Measurements from ENCODE around the gene EREG. TPM values are rescaled to one million over a fixed set of nuclear protein-coding genes. Genes with fewer than 3 reads are reported as not detected.
A peak's percentile ranks its signal among the peaks of the same experiment; 100 is the strongest.
"Not testable (repeated sequence)": the region's sequence is repeated elsewhere in the genome, so short reads cannot be mapped to it uniquely, and the experiment has no call there.

The EREG gene
- total RNA-seq, 2 experiments from 2014 or later = not detected

DNA sequence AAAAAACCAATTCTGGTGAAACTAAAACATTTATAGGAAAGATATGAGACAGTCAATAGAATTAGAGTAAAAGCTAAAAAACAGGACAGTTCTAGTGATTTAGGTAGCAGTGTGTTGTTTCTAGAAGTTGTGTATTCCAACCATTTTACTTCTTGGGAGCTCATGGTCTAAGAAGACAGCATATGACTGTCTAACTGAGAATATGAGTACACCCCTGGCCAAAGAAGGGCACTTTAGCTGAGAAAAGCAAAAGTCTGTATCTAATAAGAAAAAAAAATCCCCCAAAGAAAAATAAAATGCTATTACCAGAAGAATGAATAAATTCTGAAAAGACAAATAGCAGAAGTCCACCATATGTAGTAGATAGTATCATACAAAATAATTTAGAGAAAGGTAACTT is 26.4 kb downstream of the EREG start:
- no peak for DNase-seq
- Mint-ChIP-seq H3K27ac (no peak overlapping the region), H3K9me3 (no peaks in the 10 kb centered on the region), H3K27me3 (peaks cover 3% of the 10 kb centered on the region), H3K4me3 (no peak overlapping the region), H3K4me1 (ENCODE audit: low read depth) (peaks cover 1% of the 10 kb centered on the region), H3K36me3 (ENCODE audit: low read depth) (no peaks in the 10 kb centered on the region)
- intact Hi-C loops (cut with micrococcal nuclease) = no loop called here
- ATAC-seq = no peak
- TF ChIP-seq, protein P1, sequence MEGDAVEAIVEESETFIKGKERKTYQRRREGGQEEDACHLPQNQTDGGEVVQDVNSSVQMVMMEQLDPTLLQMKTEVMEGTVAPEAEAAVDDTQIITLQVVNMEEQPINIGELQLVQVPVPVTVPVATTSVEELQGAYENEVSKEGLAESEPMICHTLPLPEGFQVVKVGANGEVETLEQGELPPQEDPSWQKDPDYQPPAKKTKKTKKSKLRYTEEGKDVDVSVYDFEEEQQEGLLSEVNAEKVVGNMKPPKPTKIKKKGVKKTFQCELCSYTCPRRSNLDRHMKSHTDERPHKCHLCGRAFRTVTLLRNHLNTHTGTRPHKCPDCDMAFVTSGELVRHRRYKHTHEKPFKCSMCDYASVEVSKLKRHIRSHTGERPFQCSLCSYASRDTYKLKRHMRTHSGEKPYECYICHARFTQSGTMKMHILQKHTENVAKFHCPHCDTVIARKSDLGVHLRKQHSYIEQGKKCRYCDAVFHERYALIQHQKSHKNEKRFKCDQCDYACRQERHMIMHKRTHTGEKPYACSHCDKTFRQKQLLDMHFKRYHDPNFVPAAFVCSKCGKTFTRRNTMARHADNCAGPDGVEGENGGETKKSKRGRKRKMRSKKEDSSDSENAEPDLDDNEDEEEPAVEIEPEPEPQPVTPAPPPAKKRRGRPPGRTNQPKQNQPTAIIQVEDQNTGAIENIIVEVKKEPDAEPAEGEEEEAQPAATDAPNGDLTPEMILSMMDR (IDR thresholded peaks at IDR 0.05) = no peak
- ChIA-PET POLR2A (no interaction called here), CTCF (interaction anchor here (1.2 kb wide), 1 partner anchor 12 kb away, joined by 3 read pairs; no protein-coding TSS in a partner anchor)

DNA sequence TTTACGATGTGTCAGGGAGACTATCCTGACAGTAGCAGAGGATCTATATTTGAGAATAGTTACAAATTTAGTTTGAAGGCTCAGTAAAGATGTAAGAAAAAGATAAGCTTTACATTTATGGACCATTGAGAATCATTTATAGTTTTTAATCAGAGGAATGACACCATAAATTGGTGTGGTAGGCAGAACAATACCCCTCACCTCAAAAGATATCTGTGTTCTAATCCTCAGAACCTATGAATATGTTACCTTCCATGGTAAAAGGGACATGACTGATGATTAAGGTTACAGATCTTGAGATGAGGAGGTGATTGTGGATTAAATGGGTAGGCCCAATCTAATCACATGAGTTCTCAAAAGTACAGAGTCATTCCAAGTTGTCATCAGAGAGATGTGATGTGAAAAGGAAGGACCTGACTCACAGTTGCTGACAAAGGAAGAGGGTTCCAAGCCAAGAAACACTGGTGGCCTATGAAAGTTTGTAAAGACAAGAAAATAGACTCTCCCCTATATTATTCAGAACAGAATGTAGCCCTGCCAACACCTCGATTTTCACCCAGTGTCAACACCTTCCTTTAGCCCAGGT is 27.0 kb downstream of the EREG start:
- H3K9me3 Mint-ChIP-seq = no peaks in the 10 kb centered on the region
- H3K27ac Mint-ChIP-seq = no peak overlapping the region
- TF ChIP-seq, protein P1 (IDR thresholded peaks at IDR 0.05) = no peak
- peaks cover 3% of the 10 kb centered on the region for H3K27me3 Mint-ChIP-seq
- intact Hi-C loops (cut with micrococcal nuclease) = no loop called here
- CTCF ChIA-PET = interaction anchor here (1.2 kb wide), 1 partner anchor 13 kb away, joined by 3 read pairs; no protein-coding TSS in a partner anchor
- no peaks in the 10 kb centered on the region for H3K36me3 Mint-ChIP-seq (ENCODE audit: low read depth)
- POLR2A ChIA-PET = no interaction called here
- DNase-seq = no peak
- H3K4me1 Mint-ChIP-seq (ENCODE audit: low read depth) = peaks cover 1% of the 10 kb centered on the region
- no peak overlapping the region for H3K4me3 Mint-ChIP-seq
- ATAC-seq = no peak

DNA sequence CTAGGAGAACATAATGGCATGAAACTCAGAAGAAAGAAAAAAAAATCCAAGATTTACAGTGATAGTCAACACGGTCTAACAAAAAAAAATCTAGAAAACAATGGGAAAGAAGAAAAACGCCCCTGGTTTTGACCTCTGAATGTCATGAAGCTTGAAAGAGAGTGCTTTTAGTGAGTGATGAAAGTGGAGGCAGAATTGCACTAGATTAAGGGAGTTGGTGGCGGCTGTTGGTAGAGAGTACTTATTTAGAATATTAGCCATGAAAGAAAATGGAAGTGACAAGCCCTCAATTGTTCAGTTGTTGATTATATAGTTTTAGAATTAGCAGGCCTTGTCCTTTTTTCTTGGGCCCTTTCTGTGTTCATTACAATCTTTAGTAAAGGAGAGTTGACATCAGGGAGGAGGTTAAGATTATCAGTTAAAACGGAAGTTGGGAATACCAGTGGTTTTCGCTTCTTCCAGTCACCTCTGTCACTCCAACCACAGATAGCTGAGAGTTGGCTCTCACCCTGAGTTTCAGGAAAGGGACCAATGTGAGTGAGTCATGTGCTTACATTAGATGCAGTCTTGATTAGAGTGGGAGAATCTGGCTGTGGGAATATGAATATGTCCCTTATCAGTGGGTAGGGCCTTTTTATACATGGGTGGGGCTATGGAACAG is 29.7 kb downstream of the EREG start:
- no peaks in the 10 kb centered on the region for H3K9me3 Mint-ChIP-seq
- H3K27ac Mint-ChIP-seq = no peak overlapping the region
- TF ChIP-seq, protein P1 (IDR thresholded peaks at IDR 0.05) = no peak
- no peak overlapping the region for H3K4me3 Mint-ChIP-seq
- H3K36me3 Mint-ChIP-seq (ENCODE audit: low read depth) = no peaks in the 10 kb centered on the region
- ATAC-seq (no peak), DNase-seq (no peak)
- intact Hi-C loops (cut with micrococcal nuclease) = no loop called here
- ChIA-PET POLR2A (interaction anchor here (0.6 to 0.7 kb wide), 2 partner anchors 11 to 128 kb away, joined by 3 to 4 read pairs; no protein-coding TSS in a partner anchor), CTCF (no interaction called here)
- H3K27me3 Mint-ChIP-seq = no peaks in the 10 kb centered on the region
- peaks cover 9% of the 10 kb centered on the region for H3K4me1 Mint-ChIP-seq (ENCODE audit: low read depth)

DNA sequence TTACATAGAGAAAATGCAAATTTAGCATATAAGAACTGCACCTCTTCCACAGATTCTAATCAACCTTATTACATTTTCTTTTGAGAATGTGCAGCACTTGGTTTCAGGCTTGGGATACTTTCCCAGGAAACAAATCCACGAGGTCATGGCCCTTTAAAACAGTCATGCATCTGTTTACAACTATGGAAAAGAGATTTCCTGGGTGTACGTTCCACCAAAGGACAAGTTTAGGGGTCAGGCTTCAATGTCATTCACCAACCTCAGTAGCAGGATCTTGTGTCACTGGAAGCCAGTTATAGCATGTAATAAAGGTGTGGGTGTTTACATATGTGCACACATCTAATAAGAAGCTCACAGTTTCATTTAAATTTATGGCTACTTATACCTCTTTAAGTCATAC is 30.7 kb downstream of the EREG start:
- Mint-ChIP-seq H3K36me3 (ENCODE audit: low read depth) (no peaks in the 10 kb centered on the region), H3K9me3 (no peaks in the 10 kb centered on the region), H3K4me1 (ENCODE audit: low read depth) (peaks cover 9% of the 10 kb centered on the region), H3K27ac (no peak overlapping the region), H3K4me3 (no peak overlapping the region), H3K27me3 (no peaks in the 10 kb centered on the region)
- ChIA-PET POLR2A (no interaction called here), CTCF (no interaction called here)
- intact Hi-C loops (cut with micrococcal nuclease) = no loop called here
- ATAC-seq (no peak), DNase-seq (no peak)
- TF ChIP-seq, protein P1 (IDR thresholded peaks at IDR 0.05) = no peak

- POLR2A ChIA-PET = no interaction called here
- H3K4me3 Mint-ChIP-seq = peak overlapping the region; percentile 84
- H3K36me3 Mint-ChIP-seq (ENCODE audit: low read depth) = no peaks in the 10 kb centered on the region
- no peaks in the 10 kb centered on the region for H3K27me3 Mint-ChIP-seq
- H3K9me3 Mint-ChIP-seq = no peaks in the 10 kb centered on the region
- DNase-seq (no peak), ATAC-seq (peak; percentile 74)
- peak overlapping the region; percentile 93 for H3K27ac Mint-ChIP-seq
- intact Hi-C loops (cut with micrococcal nuclease) = no loop called here
- CTCF ChIA-PET = interaction anchor here (0.6 to 2.1 kb wide), 3 partner anchors 28 to 1533 kb away, joined by 4 to 5 read pairs (median 4); partner anchors contain the start of gene AREG
- peaks cover 9% of the 10 kb centered on the region for H3K4me1 Mint-ChIP-seq (ENCODE audit: low read depth)
- TF ChIP-seq, protein P1 (IDR thresholded peaks at IDR 0.05) = no peak
These were observed 32.9 kb downstream of the EREG start for GRCh38 chr4:74397748-74398426.

- CTCF ChIA-PET = interaction anchor here (2.1 kb wide), 1 partner anchor 46 kb away, joined by 5 read pairs; the partner anchor contains the start of gene AREG
- DNase-seq; intact Hi-C loops (cut with micrococcal nuclease); POLR2A ChIA-PET; H3K4me1 Mint-ChIP-seq (ENCODE audit: low read depth); H3K27ac Mint-ChIP-seq; H3K9me3 Mint-ChIP-seq; H3K27me3 Mint-ChIP-seq; H3K36me3 Mint-ChIP-seq (ENCODE audit: low read depth); ATAC-seq: not testable (repeated sequence)
- H3K4me3 Mint-ChIP-seq = peak overlapping the region; percentile 84
These were observed 34.1 kb downstream of the EREG start for GRCh38 chr4:74398894-74399589.

Data from activated CD8-positive, alpha-beta T cell treated with anti-CD3 and anti-CD28 coated beads for 36 hours (primary cell).